K562 (cell line): Measurements from ENCODE around the gene ZMIZ1. TPM values are rescaled to one million over a fixed set of nuclear protein-coding genes. Genes with fewer than 3 reads are reported as not detected.

Source experiments
- ATF1 ChIP-seq, 2 experiments: fragments of 450-650 bp in 1 of 2; IDR thresholded peaks; 2 replicates each; pipeline ENCODE4 v1.6.1; 2016; ENCODE audit warnings: missing compliant biosample characterization in 1 of 2, missing genetic modification characterization in 1 of 2
- ATF7 ChIP-seq: fragments of 450-650 bp; IDR thresholded peaks from 2 replicates; pipeline ENCODE4 v1.7.1; 2014; ENCODE audit warnings: mild to moderate bottlenecking, moderate library complexity
- CREM ChIP-seq: IDR thresholded peaks from 2 replicates; pipeline ENCODE4 v1.6.1; 2014; ENCODE audit warnings: antibody characterized with exemption, low read depth
- E2F8 ChIP-seq: fragments of 450-650 bp; IDR thresholded peaks from 2 replicates; pipeline ENCODE4 v1.7.1; 2018; ENCODE audit warnings: mild to moderate bottlenecking, low read depth; ENCODE audit not compliant: partially characterized antibody
- KDM4B ChIP-seq, 2 experiments: fragments of 450-650 bp in 1 of 2; sonication (generic) in 1 of 2; IDR thresholded peaks; 2 replicates each; pipeline ENCODE4 v1.6.1; 2016 to 2017; ENCODE audit warnings: borderline replicate concordance in 2 of 2, antibody characterized with exemption in 1 of 2, low read depth in 1 of 2, mild to moderate bottlenecking in 1 of 2
- MLLT1 ChIP-seq, 2 experiments: fragments of 450-650 bp; IDR thresholded peaks; 2 replicates each; pipeline ENCODE4 v1.6.1; 2016
- PRDM10 ChIP-seq: fragments of 450-650 bp; IDR thresholded peaks from 2 replicates; pipeline ENCODE4 v1.6.1; 2018; ENCODE audit not compliant: partially characterized antibody
- SIX5 ChIP-seq, 2 experiments: IDR thresholded peaks; 2 replicates each; pipeline ENCODE4 v1.6.1; 2011; ENCODE audit warnings: low read length in 2 of 2, borderline replicate concordance in 1 of 2, low read depth in 1 of 2, mild to moderate bottlenecking in 1 of 2, moderate library complexity in 1 of 2; ENCODE audit not compliant: insufficient read depth in 1 of 2
- SP1 ChIP-seq: sonication (generic); formaldehyde crosslinking; IDR thresholded peaks from 2 replicates; pipeline ENCODE4 v1.8.1; 2022; ENCODE audit warnings: mild to moderate bottlenecking, missing genetic modification reagents
- THAP12 ChIP-seq: fragments of 250-450 bp; sonication (Bioruptor Pico); IDR thresholded peaks from 2 replicates; pipeline ENCODE4 v1.9.0; 2021; ENCODE audit warnings: mild to moderate bottlenecking, inconsistent platforms
- ZFP36 ChIP-seq: fragments of 150-350 bp; IDR thresholded peaks from 2 replicates; pipeline ENCODE4 v1.6.1; 2018; ENCODE audit warnings: low read length, low read depth; ENCODE audit not compliant: partially characterized antibody
- ZNF395 ChIP-seq: fragments of 200-800 bp; sonication (Bioruptor generic); IDR thresholded peaks from 2 replicates; pipeline ENCODE4 v1.6.1; 2017; ENCODE audit warnings: missing genetic modification characterization, missing compliant biosample characterization
- polyA plus RNA-seq, 8 experiments: library from polyadenylated mRNA; depleted of rRNA in 4 of 8; stranded (reverse) in 5 of 8; unstranded in 3 of 8; fragments of >200 nt; fragmentation: Nextera tagmentation in 2 of 8; fragmentation: Illumina TruSeq in 1 of 8; extraction: Ambion mirVana in 2 of 8; extraction: Trizol in 1 of 8; gene quantifications; 2 replicates each; pipeline versions ENCODE4 v1.2.1 to v1.2.3, GENCODE V29; 2011 to 2014; ENCODE audit warnings: inconsistent platforms in 1 of 8, missing spikeins in 1 of 8
- total RNA-seq, 7 experiments: library from RNA; depleted of rRNA in 6 of 7; stranded (reverse); fragments of >200 nt in 6 of 7; fragmentation: Illumina TruSeq in 2 of 7; extraction: Trizol in 2 of 7; gene quantifications; 2 replicates each; pipeline versions ENCODE4 v1.2.1 to v1.2.3, GENCODE V29; 2011 to 2021; ENCODE audit warnings: low replicate concordance in 1 of 7

ZMIZ1 gene
- total and polyA plus RNA-seq, 9 of the 15 experiments (the other 6 are each of a cell fraction or from before 2014, with no cell fraction given): 1.0 to 37.3 (median 4.3) TPM

- TF ChIP-seq PRDM10: no peak
- TF ChIP-seq ZFP36: peak; percentile 12
- TF ChIP-seq CREM: no peak
- no peak for TF ChIP-seq THAP12 (CRISPR knock-in tag)
- TF ChIP-seq SIX5 (IDR thresholded peaks at IDR 0.05; ENCODE audit: borderline replicate concordance in 1 of 2, insufficient read depth in 1 of 2, low read depth in 1 of 2, low read length in 2 of 2): no peak
- TF ChIP-seq SP1 (CRISPR knock-in tag): 0 out of 2 replicates have a peak, but pooled peaks have one; percentile 55
- TF ChIP-seq KDM4B (IDR thresholded peaks at IDR 0.05; ENCODE audit: borderline replicate concordance in 2 of 2, low read depth in 1 of 2): 0 out of 4 replicates have a peak, but pooled peaks of 1 of the 2 experiments have one; percentile 7
- no peak for TF ChIP-seq ATF1 (CRISPR knock-in tag; IDR thresholded peaks at IDR 0.05)
- peak; percentile 69 for TF ChIP-seq ATF1 (tag; IDR thresholded peaks at IDR 0.05)
- TF ChIP-seq ATF7: no peak; the same call in 1 of the 2 replicates
- no peak for TF ChIP-seq E2F8
- TF ChIP-seq ZNF395 (CRISPR knock-in tag): no peak
- TF ChIP-seq MLLT1 (IDR thresholded peaks at IDR 0.05): 0 out of 4 replicates have a peak, but pooled peaks of 1 of the 2 experiments have one; percentile 46
Measured at GRCh38 chr10:79066411-79067240, 2.1 kb upstream of the ZMIZ1 start (continued).
